H1 (cell line): ENCODE measurements around the gene DTWD1. TPM values are rescaled to one million over a fixed set of nuclear protein-coding genes. Genes with fewer than 3 reads are reported as not detected.

Experiments used
- GTF2F1 ChIP-seq: IDR thresholded peaks from 2 replicates; pipeline ENCODE4 v1.6.1; 2012; ENCODE audit warnings: low read depth, low read length, improper control_type of control experiment, borderline replicate concordance
- MAFK ChIP-seq: IDR thresholded peaks from 2 replicates; pipeline ENCODE4 v1.6.1; 2012; ENCODE audit warnings: low read depth, mild to moderate bottlenecking, improper control_type of control experiment, low read length
- TAF1 ChIP-seq: IDR thresholded peaks from 2 replicates; pipeline ENCODE4 v1.6.1; 2011; ENCODE audit warnings: mild to moderate bottlenecking, low read depth, low read length
- TCF12 ChIP-seq: IDR thresholded peaks from 2 replicates; pipeline ENCODE4 v1.6.1; 2011; ENCODE audit warnings: low read depth, mild to moderate bottlenecking, low read length
- polyA plus RNA-seq, 7 experiments: library from polyadenylated mRNA; depleted of rRNA in 3 of 7; stranded (reverse) in 5 of 7; unstranded in 2 of 7; fragments of >200 nt in 5 of 7; fragments of 200-250 nt in 2 of 7; gene quantifications; 1 replicate in 5 of 7; 2 replicates in 1 of 7; 4 replicates in 1 of 7; pipeline versions ENCODE4 v1.2.1 to v1.2.3, GENCODE V29; 2011 to 2013; ENCODE audit warnings: missing spikeins in 2 of 7, mixed read lengths in 2 of 7
- total RNA-seq: library from RNA; stranded (reverse); fragmentation: NEBNext Ultra II Directional; extraction: Animal tissue kit (Norgen Biotek cat#: 25700); gene quantifications from 2 replicates; pipeline ENCODE4 v1.2.1, GENCODE V29; 2021

DTWD1 gene
- total and polyA plus RNA-seq, 2 of the 8 experiments (the other 6 are each of a cell fraction or from before 2014, with no cell fraction given), result 10.4 to 32.4 TPM

DNA sequence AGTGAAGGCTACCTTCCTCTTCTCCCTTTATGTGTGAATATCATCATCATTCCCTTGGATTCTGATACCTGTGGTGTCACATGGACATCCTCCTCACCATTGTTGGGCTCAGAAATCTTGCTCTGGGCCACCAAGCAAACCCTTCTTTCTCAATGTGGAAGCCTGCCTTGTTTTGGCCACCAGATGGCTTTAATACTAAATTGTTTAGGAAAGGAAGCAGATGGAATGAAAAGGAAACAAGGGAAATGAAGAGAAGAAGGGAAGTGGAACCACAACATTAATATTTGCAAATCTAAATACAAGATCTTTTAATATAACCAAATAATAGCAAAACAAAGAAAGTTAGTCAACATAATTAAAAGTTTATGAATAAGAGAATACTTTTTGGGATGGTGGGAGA, 14.3 kb upstream of the DTWD1 start (continued):
- TF ChIP-seq MAFK (no peak), TAF1 (no peak), TCF12 (no peak), GTF2F1 (no peak)
